Spleen (tissue), 11 donors: ENCODE data around the gene EPHA7. TPM values are rescaled to one million over a fixed set of nuclear protein-coding genes. Genes with fewer than 3 reads are reported as not detected.

ENCODE experiments used
- DNase-seq: peaks from one replicate; pipeline ENCODE4 v3.0.0-alpha.2; 2020
- H3K27ac ChIP-seq, 8 donors: fragments of 200-600 bp; sonication (generic) in 7 of 8; 1 replicate in 4 of 8; 2 replicates in 4 of 8; pipeline versions ENCODE4 v1.5.0 to v1.8.0; 2016 to 2021; ENCODE audit warnings: inconsistent platforms in 4 of 8, mild to moderate bottlenecking in 4 of 8, moderate library complexity in 1 of 8
- H3K27me3 ChIP-seq, 7 donors: fragments of 200-600 bp; sonication (generic) in 6 of 7; replicated peaks in 1 of 7; 1 replicate in 4 of 7; 2 replicates in 3 of 7; pipeline versions ENCODE4 v1.5.0 to v1.8.0; 2016 to 2021; ENCODE audit warnings: inconsistent platforms in 3 of 7, mild to moderate bottlenecking in 1 of 7
- H3K36me3 ChIP-seq, 6 donors: fragments of 200-600 bp; sonication (generic) in 5 of 6; 1 replicate in 4 of 6; 2 replicates in 2 of 6; pipeline versions ENCODE4 v1.5.0 to v1.8.0; 2016 to 2021; ENCODE audit warnings: inconsistent platforms in 2 of 6
- H3K4me1 ChIP-seq, 6 donors: fragments of 200-600 bp; sonication (generic) in 5 of 6; 1 replicate in 3 of 6; 2 replicates in 3 of 6; pipeline versions ENCODE4 v1.5.0 to v1.8.0; 2016 to 2021; ENCODE audit warnings: inconsistent platforms in 3 of 6
- H3K4me3 ChIP-seq, 8 donors: fragments of 200-600 bp; sonication (generic) in 7 of 8; 1 replicate in 4 of 8; 2 replicates in 4 of 8; pipeline versions ENCODE4 v1.5.0 to v1.8.0; 2016 to 2021; ENCODE audit warnings: inconsistent platforms in 4 of 8, mild to moderate bottlenecking in 4 of 8, moderate library complexity in 2 of 8
- H3K9me3 ChIP-seq, 8 donors: fragments of 200-600 bp; sonication (generic) in 7 of 8; 1 replicate in 4 of 8; 2 replicates in 4 of 8; pipeline versions ENCODE4 v1.5.0 to v1.8.0; 2016 to 2021; ENCODE audit warnings: inconsistent platforms in 4 of 8
- CTCF ChIP-seq, 11 experiments: fragments of 200-600 bp in 7 of 11; fragments of 450-650 bp in 4 of 11; sonication (generic) in 4 of 11; IDR thresholded peaks in 8 of 11; conservative IDR thresholded peaks in 3 of 11; 1 replicate in 7 of 11; 2 replicates in 4 of 11; pipeline versions ENCODE4 v1.4.0 to v1.8.0; 2016 to 2021; ENCODE audit warnings: antibody characterized with exemption in 11 of 11, inconsistent platforms in 4 of 11, mild to moderate bottlenecking in 1 of 11
- POLR2A ChIP-seq, 3 donors: fragments of 450-650 bp; IDR thresholded peaks; one replicate each; pipeline ENCODE4 v1.5.1; 2017; ENCODE audit warnings: antibody characterized with exemption in 3 of 3, mild to moderate bottlenecking in 1 of 3
- POLR2AphosphoS5 ChIP-seq, 3 donors: sonication (generic); formaldehyde crosslinking; IDR thresholded peaks; one replicate each; pipeline ENCODE4 v1.5.1; 2017; ENCODE audit warnings: antibody characterized with exemption in 3 of 3
- WGBS, 5 donors: extraction: QIAGEN DNeasy Blood & Tissue Kit in 3 of 5; methylation state at CpG; one replicate each; pipeline versions ENCODE4 v1.1.5 to v1.1.7; 2013 to 2018; 5-methylcytosine and 5-hydroxymethylcytosine counted together
- intact Hi-C: fragments of 100-400 bp; cut with DNase I; formaldehyde crosslinking; loops from one replicate; pipeline ENCODE4 v1.15.0; 2023; ENCODE audit warnings: low total_unique reads
- polyA plus RNA-seq, 3 donors: library from polyadenylated mRNA; stranded (reverse); fragments of 200-250 nt; gene quantifications; one replicate each; pipeline ENCODE4 v1.2.1, GENCODE V29; 2013
- total RNA-seq, 7 donors: library from RNA; depleted of rRNA in 3 of 7; stranded (reverse); fragments of >200 nt in 3 of 7; fragmentation: NEBNext Ultra II Directional in 4 of 7; extraction: Animal tissue kit (Norgen Biotek cat#: 25700) in 4 of 7; gene quantifications; one replicate each; pipeline versions ENCODE4 v1.1.0 to v1.2.1, GENCODE V29; 2016 to 2021
- donor health status: healthy with polysubstance abuse.
- donor health status: DM: no; HTN: no; CAD: no; lungs with moderate emphysema.
- donor health status: DM: no; HTN: no; CAD: no.
- donor health status: Bipolar disorder and iron deficiency.
- donor health status: healthy.
- donor health status: DM: no; HTN: no; CAD: no.
- donor health status: DM: yes; HTN: yes; CAD: no.

EPHA7 gene
- total and polyA plus RNA-seq, 10 donors, result 0.78 to 28.8 (median 12.5) TPM

- no peaks in the 10 kb centered on the region for H3K4me1 ChIP-seq
- peaks cover 0 to 8% (median 0%) of the 10 kb centered on the region in 8 donors for H3K9me3 ChIP-seq
- H3K36me3 ChIP-seq, result no peaks in the 10 kb centered on the region
- TF ChIP-seq POLR2AphosphoS5 (IDR thresholded peaks at IDR 0.05), result no peak
- TF ChIP-seq POLR2A (IDR thresholded peaks at IDR 0.05), result no peak
- TF ChIP-seq CTCF (IDR thresholded peaks at IDR 0.05 in 8 of 11, conservative IDR thresholded peaks at IDR 0.05 in 3 of 11), result no peak
- no peak overlapping the region for H3K4me3 ChIP-seq
- H3K27ac ChIP-seq, result no peak overlapping the region
- WGBS, 5 donors, result 77 to 86% (median 81%) methylated on average over 2 of the region's 2 CpGs
- H3K27me3 ChIP-seq, result no peaks in the 10 kb centered on the region
- no peak for DNase-seq
- intact Hi-C loops, result no loop called here
These were observed 89.9 kb downstream of the EPHA7 start for GRCh38 chr6:93329301-93330000.

- no peak overlapping the region for H3K4me3 ChIP-seq
- TF ChIP-seq POLR2AphosphoS5 (IDR thresholded peaks at IDR 0.05) (no peak), POLR2A (IDR thresholded peaks at IDR 0.05) (no peak), CTCF (IDR thresholded peaks at IDR 0.05 in 8 of 11, conservative IDR thresholded peaks at IDR 0.05 in 3 of 11) (no peak)
- no peaks in the 10 kb centered on the region for H3K27me3 ChIP-seq
- DNase-seq, result no peak
- H3K4me1 ChIP-seq, result no peaks in the 10 kb centered on the region
- H3K9me3 ChIP-seq, result no peaks in the 10 kb centered on the region
- no peak overlapping the region for H3K27ac ChIP-seq
- 66 to 81% (median 71%) methylated on average over 3 of the region's 3 CpGs for WGBS, 5 donors
- intact Hi-C loops, result no loop called here
- H3K36me3 ChIP-seq, result no peaks in the 10 kb centered on the region
These were observed 91.5 kb downstream of the EPHA7 start for GRCh38 chr6:93327857-93328256.

GRCh38 chr6:93325761-93326160 lies 93.6 kb downstream of the EPHA7 start:
- Histone ChIP-seq H3K4me3 (no peak overlapping the region), H3K27me3 (no peaks in the 10 kb centered on the region), H3K36me3 (no peaks in the 10 kb centered on the region), H3K27ac (no peak overlapping the region), H3K9me3 (no peaks in the 10 kb centered on the region), H3K4me1 (no peaks in the 10 kb centered on the region)
- no peak for DNase-seq
- intact Hi-C loops, result no loop called here
- no peak for TF ChIP-seq POLR2AphosphoS5 (IDR thresholded peaks at IDR 0.05)
- no peak for TF ChIP-seq CTCF (IDR thresholded peaks at IDR 0.05 in 8 of 11, conservative IDR thresholded peaks at IDR 0.05 in 3 of 11)
- no peak for TF ChIP-seq POLR2A (IDR thresholded peaks at IDR 0.05)
- WGBS, 5 donors, result 88 to 94% (median 92%) methylated on average over 3 of the region's 3 CpGs

- no peak for DNase-seq
- TF ChIP-seq POLR2A (IDR thresholded peaks at IDR 0.05) (no peak), POLR2AphosphoS5 (IDR thresholded peaks at IDR 0.05) (no peak), CTCF (IDR thresholded peaks at IDR 0.05 in 8 of 11, conservative IDR thresholded peaks at IDR 0.05 in 3 of 11) (no peak)
- Histone ChIP-seq H3K9me3 (no peaks in the 10 kb centered on the region), H3K4me1 (no peaks in the 10 kb centered on the region), H3K36me3 (no peaks in the 10 kb centered on the region), H3K4me3 (no peak overlapping the region), H3K27ac (no peak overlapping the region), H3K27me3 (no peaks in the 10 kb centered on the region)
- intact Hi-C loops, result no loop called here
- WGBS, 5 donors, result 65 to 79% (median 74%) methylated on average over 1 of the region's 1 CpG
These were observed 95.7 kb downstream of the EPHA7 start for GRCh38 chr6:93323630-93324029.
